Breast epithelium (tissue), 3 donors: ENCODE measurements around the gene RYR3.

ENCODE experiments used
- CTCF ChIP-seq, 3 donors: fragments of 450-650 bp; IDR thresholded peaks; one replicate each; pipeline ENCODE4 v1.5.1; 2016 to 2017; ENCODE audit warnings: antibody characterized with exemption in 3 of 3, mild to moderate bottlenecking in 3 of 3, moderate library complexity in 3 of 3
- POLR2A ChIP-seq: fragments of 450-650 bp; IDR thresholded peaks from one replicate; pipeline ENCODE4 v1.6.1; 2016; ENCODE audit warnings: antibody characterized with exemption, mild to moderate bottlenecking, moderate library complexity
- POLR2AphosphoS5 ChIP-seq, 3 donors: sonication (generic); formaldehyde crosslinking; IDR thresholded peaks; one replicate each; pipeline ENCODE4 v1.6.1; 2017; ENCODE audit warnings: antibody characterized with exemption in 3 of 3

GRCh38 chr15:33384307-33384706, 73.5 kb downstream of the RYR3 start:
- TF ChIP-seq CTCF (IDR thresholded peaks at IDR 0.05) (no peak), POLR2AphosphoS5 (IDR thresholded peaks at IDR 0.05) (no peak), POLR2A (no peak)
